HG03354 (cell line): ENCODE results near the gene XYLT1.

Experiments used
- ATAC-seq: cut with Tn5 transposase; IDR thresholded peaks from one replicate; pipeline ENCODE4 v1.9.1; 2021; ENCODE audit warnings: mild to moderate bottlenecking; ENCODE audit not compliant: unreplicated experiment, poor library complexity, severe bottlenecking

The XYLT1 gene

GRCh38 chr16:17302620-17303019 is 168.1 kb downstream of the XYLT1 start:
- ATAC-seq = no peak

GRCh38 chr16:17302214-17302613 is 168.5 kb downstream of the XYLT1 start:
- ATAC-seq = peak; percentile 18

- peak; percentile 86 for ATAC-seq
Observed at GRCh38 chr16:17301593-17302135, 169.1 kb downstream of the XYLT1 start.

GRCh38 chr16:17301184-17301583 is 169.6 kb downstream of the XYLT1 start:
- ATAC-seq = no peak

GRCh38 chr16:17299790-17300189 is 171.0 kb downstream of the XYLT1 start:
- ATAC-seq = no peak

GRCh38 chr16:17298238-17298637 is 172.5 kb downstream of the XYLT1 start:
- no peak for ATAC-seq

GRCh38 chr16:17296431-17296830 is 174.3 kb downstream of the XYLT1 start:
- ATAC-seq = no peak

- no peak for ATAC-seq
Observed at GRCh38 chr16:17295948-17296347, 174.8 kb downstream of the XYLT1 start.

- ATAC-seq = no peak
Observed at GRCh38 chr16:17294856-17295255, 175.9 kb downstream of the XYLT1 start.

GRCh38 chr16:17293813-17294558 is 176.8 kb downstream of the XYLT1 start:
- ATAC-seq = no peak

GRCh38 chr16:17291289-17291688 is 179.5 kb downstream of the XYLT1 start:
- ATAC-seq = no peak

GRCh38 chr16:17289674-17290635 is 180.8 kb downstream of the XYLT1 start:
- ATAC-seq = no peak

GRCh38 chr16:17289050-17289449 is 181.7 kb downstream of the XYLT1 start:
- no peak for ATAC-seq

GRCh38 chr16:17287166-17287800 is 183.5 kb downstream of the XYLT1 start:
- no peak for ATAC-seq

- ATAC-seq = no peak
Observed at GRCh38 chr16:17286443-17286842, 184.3 kb downstream of the XYLT1 start.

- ATAC-seq = no peak
Observed at GRCh38 chr16:17283016-17283415, 187.7 kb downstream of the XYLT1 start.

GRCh38 chr16:17282247-17282646 is 188.5 kb downstream of the XYLT1 start:
- no peak for ATAC-seq

GRCh38 chr16:17281052-17281451 is 189.7 kb downstream of the XYLT1 start:
- ATAC-seq = no peak

GRCh38 chr16:17278988-17279387 is 191.8 kb downstream of the XYLT1 start:
- no peak for ATAC-seq

GRCh38 chr16:17277981-17278381 is 192.8 kb downstream of the XYLT1 start:
- no peak for ATAC-seq
